Measurements from ENCODE around the gene TNK1.

- TF ChIP-seq CTCF (IDR thresholded peaks at IDR 0.05; ENCODE audit: extremely low read depth in 1 of 2, insufficient read depth in 1 of 2, low read depth in 1 of 2, low read length in 2 of 2) (no peak), POLR2A (IDR thresholded peaks at IDR 0.05; ENCODE audit: low read depth, low read length) (no peak), EZH2 (IDR thresholded peaks at IDR 0.05; ENCODE audit: borderline replicate concordance, low read depth, low read length, severe bottlenecking) (no peak), POLR2AphosphoS5 (IDR thresholded peaks at IDR 0.05; ENCODE audit: insufficient read depth, low read depth, low read length) (no peak)
These were observed 12.1 kb downstream of the TNK1 start for GRCh38 chr17:7392696-7393612.
